Epidermal melanocyte (primary cell): ENCODE measurements around the gene COL12A1.

Experiments
- DNase-seq: peaks from one replicate; pipeline ENCODE4 v3.0.0; 2011; ENCODE audit warnings: low spot score; ENCODE audit not compliant: insufficient read length

Gene COL12A1

GRCh38 chr6:75044846-75045245 lies 161.0 kb downstream of the COL12A1 start:
- no peak for DNase-seq

GRCh38 chr6:75041381-75041780 lies 164.5 kb downstream of the COL12A1 start:
- no peak for DNase-seq
